ENCODE measurements around the gene RAPGEF5.

The RAPGEF5 gene

GRCh38 chr7:22378199-22378980 lies 21.4 kb upstream of the RAPGEF5 start:
- no peaks in the 10 kb centered on the region for H3K27me3 ChIP-seq (ENCODE audit: insufficient read depth, low read length)
- H2AFZ ChIP-seq (ENCODE audit: low read length, unreplicated experiment) = no peak overlapping the region
- H3K4me1 ChIP-seq (ENCODE audit: control insufficient read depth, insufficient read depth, low read length, unreplicated experiment) = no peaks in the 10 kb centered on the region
- H3K79me2 ChIP-seq (ENCODE audit: control insufficient read depth, insufficient read depth, low read length, unreplicated experiment) = no peaks in the 10 kb centered on the region
- H3K36me3 ChIP-seq (ENCODE audit: insufficient read depth, low read length) = no peaks in the 10 kb centered on the region
- H3K4me3 ChIP-seq (ENCODE audit: low read depth, low read length) = no peak overlapping the region
- H3K27ac ChIP-seq (ENCODE audit: low read depth, low read length) = no peak overlapping the region

- H2AFZ ChIP-seq (ENCODE audit: low read length, unreplicated experiment) = no peak overlapping the region
- no peaks in the 10 kb centered on the region for H3K27me3 ChIP-seq (ENCODE audit: insufficient read depth, low read length)
- H3K4me1 ChIP-seq (ENCODE audit: control insufficient read depth, insufficient read depth, low read length, unreplicated experiment) = no peaks in the 10 kb centered on the region
These were observed 20.7 kb upstream of the RAPGEF5 start for GRCh38 chr7:22377703-22378102.

GRCh38 chr7:22375359-22376048 lies 18.6 kb upstream of the RAPGEF5 start:
- H3K27ac ChIP-seq (ENCODE audit: low read depth, low read length) = no peak overlapping the region
- H3K4me1 ChIP-seq (ENCODE audit: control insufficient read depth, insufficient read depth, low read length, unreplicated experiment) = no peaks in the 10 kb centered on the region
- no peak overlapping the region for H2AFZ ChIP-seq (ENCODE audit: low read length, unreplicated experiment)
- no peaks in the 10 kb centered on the region for H3K79me2 ChIP-seq (ENCODE audit: control insufficient read depth, insufficient read depth, low read length, unreplicated experiment)
- no peak overlapping the region for H3K4me3 ChIP-seq (ENCODE audit: low read depth, low read length)
- no peaks in the 10 kb centered on the region for H3K36me3 ChIP-seq (ENCODE audit: insufficient read depth, low read length)
- H3K27me3 ChIP-seq (ENCODE audit: insufficient read depth, low read length) = no peaks in the 10 kb centered on the region

More at GRCh38 chr7:22377703-22378102, 20.7 kb upstream of the RAPGEF5 start:
- H3K27ac ChIP-seq (ENCODE audit: low read depth, low read length) = no peak overlapping the region
- no peaks in the 10 kb centered on the region for H3K79me2 ChIP-seq (ENCODE audit: control insufficient read depth, insufficient read depth, low read length, unreplicated experiment)
- H3K4me3 ChIP-seq (ENCODE audit: low read depth, low read length) = no peak overlapping the region
- H3K36me3 ChIP-seq (ENCODE audit: insufficient read depth, low read length) = no peaks in the 10 kb centered on the region

- no peaks in the 10 kb centered on the region for H3K36me3 ChIP-seq (ENCODE audit: insufficient read depth, low read length)
- no peak overlapping the region for H3K4me3 ChIP-seq (ENCODE audit: low read depth, low read length)
- no peaks in the 10 kb centered on the region for H3K27me3 ChIP-seq (ENCODE audit: insufficient read depth, low read length)
- H3K4me1 ChIP-seq (ENCODE audit: control insufficient read depth, insufficient read depth, low read length, unreplicated experiment) = no peaks in the 10 kb centered on the region
- H2AFZ ChIP-seq (ENCODE audit: low read length, unreplicated experiment) = no peak overlapping the region
- no peak overlapping the region for H3K27ac ChIP-seq (ENCODE audit: low read depth, low read length)
- H3K79me2 ChIP-seq (ENCODE audit: control insufficient read depth, insufficient read depth, low read length, unreplicated experiment) = no peaks in the 10 kb centered on the region
These were observed 17.0 kb upstream of the RAPGEF5 start for GRCh38 chr7:22373911-22374310.

- H3K27me3 ChIP-seq (ENCODE audit: insufficient read depth, low read length) = no peaks in the 10 kb centered on the region
- H3K4me1 ChIP-seq (ENCODE audit: control insufficient read depth, insufficient read depth, low read length, unreplicated experiment) = no peaks in the 10 kb centered on the region
- no peak overlapping the region for H3K27ac ChIP-seq (ENCODE audit: low read depth, low read length)
- H3K79me2 ChIP-seq (ENCODE audit: control insufficient read depth, insufficient read depth, low read length, unreplicated experiment) = no peaks in the 10 kb centered on the region
- no peak overlapping the region for H3K4me3 ChIP-seq (ENCODE audit: low read depth, low read length)
- no peak overlapping the region for H2AFZ ChIP-seq (ENCODE audit: low read length, unreplicated experiment)
- H3K36me3 ChIP-seq (ENCODE audit: insufficient read depth, low read length) = no peaks in the 10 kb centered on the region
These were observed 16.4 kb upstream of the RAPGEF5 start for GRCh38 chr7:22373388-22373787.

GRCh38 chr7:22372863-22373262 lies 15.9 kb upstream of the RAPGEF5 start:
- Histone ChIP-seq H3K36me3 (ENCODE audit: insufficient read depth, low read length) (no peaks in the 10 kb centered on the region), H2AFZ (ENCODE audit: low read length, unreplicated experiment) (no peak overlapping the region), H3K27ac (ENCODE audit: low read depth, low read length) (no peak overlapping the region), H3K27me3 (ENCODE audit: insufficient read depth, low read length) (no peaks in the 10 kb centered on the region), H3K4me3 (ENCODE audit: low read depth, low read length) (no peak overlapping the region), H3K4me1 (ENCODE audit: control insufficient read depth, insufficient read depth, low read length, unreplicated experiment) (no peaks in the 10 kb centered on the region), H3K79me2 (ENCODE audit: control insufficient read depth, insufficient read depth, low read length, unreplicated experiment) (no peaks in the 10 kb centered on the region)

- H2AFZ ChIP-seq (ENCODE audit: low read length, unreplicated experiment) = no peak overlapping the region
- H3K4me3 ChIP-seq (ENCODE audit: low read depth, low read length) = no peak overlapping the region
- no peak overlapping the region for H3K27ac ChIP-seq (ENCODE audit: low read depth, low read length)
- H3K79me2 ChIP-seq (ENCODE audit: control insufficient read depth, insufficient read depth, low read length, unreplicated experiment) = no peaks in the 10 kb centered on the region
- no peaks in the 10 kb centered on the region for H3K27me3 ChIP-seq (ENCODE audit: insufficient read depth, low read length)
- H3K36me3 ChIP-seq (ENCODE audit: insufficient read depth, low read length) = no peaks in the 10 kb centered on the region
- no peaks in the 10 kb centered on the region for H3K4me1 ChIP-seq (ENCODE audit: control insufficient read depth, insufficient read depth, low read length, unreplicated experiment)
These were observed 14.9 kb upstream of the RAPGEF5 start for GRCh38 chr7:22371878-22372277.

GRCh38 chr7:22364900-22365299 lies 7.9 kb upstream of the RAPGEF5 start:
- Histone ChIP-seq H3K4me3 (ENCODE audit: low read depth, low read length) (no peak overlapping the region), H3K27me3 (ENCODE audit: insufficient read depth, low read length) (no peaks in the 10 kb centered on the region), H3K36me3 (ENCODE audit: insufficient read depth, low read length) (no peaks in the 10 kb centered on the region), H3K4me1 (ENCODE audit: control insufficient read depth, insufficient read depth, low read length, unreplicated experiment) (no peaks in the 10 kb centered on the region), H3K79me2 (ENCODE audit: control insufficient read depth, insufficient read depth, low read length, unreplicated experiment) (no peaks in the 10 kb centered on the region), H2AFZ (ENCODE audit: low read length, unreplicated experiment) (no peak overlapping the region), H3K27ac (ENCODE audit: low read depth, low read length) (no peak overlapping the region)

- no peaks in the 10 kb centered on the region for H3K4me1 ChIP-seq (ENCODE audit: control insufficient read depth, insufficient read depth, low read length, unreplicated experiment)
- no peaks in the 10 kb centered on the region for H3K36me3 ChIP-seq (ENCODE audit: insufficient read depth, low read length)
- H3K27ac ChIP-seq (ENCODE audit: low read depth, low read length) = no peak overlapping the region
- H3K79me2 ChIP-seq (ENCODE audit: control insufficient read depth, insufficient read depth, low read length, unreplicated experiment) = no peaks in the 10 kb centered on the region
- H2AFZ ChIP-seq (ENCODE audit: low read length, unreplicated experiment) = no peak overlapping the region
- no peak overlapping the region for H3K4me3 ChIP-seq (ENCODE audit: low read depth, low read length)
- H3K27me3 ChIP-seq (ENCODE audit: insufficient read depth, low read length) = no peaks in the 10 kb centered on the region
These were observed 6.9 kb upstream of the RAPGEF5 start for GRCh38 chr7:22363756-22364422.

- Histone ChIP-seq H3K27me3 (ENCODE audit: insufficient read depth, low read length) (peaks cover 4% of the 10 kb centered on the region), H2AFZ (ENCODE audit: low read length, unreplicated experiment) (no peak overlapping the region), H3K36me3 (ENCODE audit: insufficient read depth, low read length) (no peaks in the 10 kb centered on the region)
These were observed 4.8 kb upstream of the RAPGEF5 start for GRCh38 chr7:22361795-22362194.

More at GRCh38 chr7:22361795-22362194, 4.8 kb upstream of the RAPGEF5 start:
- Histone ChIP-seq H3K79me2 (ENCODE audit: control insufficient read depth, insufficient read depth, low read length, unreplicated experiment) (no peaks in the 10 kb centered on the region), H3K4me1 (ENCODE audit: control insufficient read depth, insufficient read depth, low read length, unreplicated experiment) (no peaks in the 10 kb centered on the region), H3K27ac (ENCODE audit: low read depth, low read length) (no peak overlapping the region), H3K4me3 (ENCODE audit: low read depth, low read length) (no peak overlapping the region)

Measured in ACC112 (cell line).